Measurements from ENCODE around the gene MAPKAPK2.
"Not testable (repeated sequence)": the region's sequence is repeated elsewhere in the genome, so short reads cannot be mapped to it uniquely, and the experiment has no call there.

DNA sequence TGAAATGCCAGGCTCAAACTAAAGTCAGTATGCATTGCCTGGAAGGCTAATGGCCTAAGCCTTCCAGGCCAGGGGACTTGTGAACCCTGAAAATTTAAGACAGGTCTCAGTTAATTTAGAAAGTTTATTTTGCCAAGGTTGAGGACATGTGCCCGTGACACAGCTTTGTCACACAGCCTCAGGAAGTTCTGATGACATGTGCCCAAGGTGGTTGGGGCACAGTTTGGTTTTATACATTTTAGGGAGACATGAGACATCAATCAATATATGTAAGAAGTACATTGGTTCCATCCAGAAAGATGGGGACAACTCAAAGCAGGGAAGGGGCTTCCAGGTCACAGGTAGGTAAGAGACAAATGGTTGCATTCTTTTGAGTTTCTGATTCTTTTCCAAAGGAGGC, 81.1 kb downstream of the MAPKAPK2 start:
- not testable (repeated sequence) for TF ChIP-seq POLR2A (IDR thresholded peaks at IDR 0.05); CTCF (IDR thresholded peaks at IDR 0.05 in 8 of 11, conservative IDR thresholded peaks at IDR 0.05 in 3 of 11); POLR2AphosphoS5 (IDR thresholded peaks at IDR 0.05)

All from spleen (tissue), 7 donors.